SK-N-MC (cell line): ENCODE measurements around the gene SEMA3A.

Experiments used
- EZH2 ChIP-seq: fragments of 200-600 bp; sonication (generic); IDR thresholded peaks from one replicate; pipeline ENCODE4 v1.6.1; 2017; ENCODE audit warnings: antibody characterized with exemption
- POLR2AphosphoS5 ChIP-seq: IDR thresholded peaks from 2 replicates; pipeline ENCODE4 v1.6.1; 2012; ENCODE audit warnings: mild to moderate bottlenecking, low read depth, low read length, borderline replicate concordance

- TF ChIP-seq POLR2AphosphoS5: no peak
- TF ChIP-seq EZH2: no peak
Measured at GRCh38 chr7:84085998-84086397, 108.6 kb downstream of the SEMA3A start.
